Inferior parietal cortex (tissue), 1 donor: Measurements from ENCODE around the gene APBB2.
A peak's percentile ranks its signal among the peaks of the same experiment; 100 is the strongest.
"Not testable (repeated sequence)": the region's sequence is repeated elsewhere in the genome, so short reads cannot be mapped to it uniquely, and the experiment has no call there.

Experiments
- DNase-seq: peaks from one replicate; pipeline ENCODE4 v3.0.0-alpha.2; 2016; ENCODE audit errors: extremely low spot score

The APBB2 gene

GRCh38 chr4:41015016-41015675 is 199.2 kb downstream of the APBB2 start:
- DNase-seq: no peak

DNA sequence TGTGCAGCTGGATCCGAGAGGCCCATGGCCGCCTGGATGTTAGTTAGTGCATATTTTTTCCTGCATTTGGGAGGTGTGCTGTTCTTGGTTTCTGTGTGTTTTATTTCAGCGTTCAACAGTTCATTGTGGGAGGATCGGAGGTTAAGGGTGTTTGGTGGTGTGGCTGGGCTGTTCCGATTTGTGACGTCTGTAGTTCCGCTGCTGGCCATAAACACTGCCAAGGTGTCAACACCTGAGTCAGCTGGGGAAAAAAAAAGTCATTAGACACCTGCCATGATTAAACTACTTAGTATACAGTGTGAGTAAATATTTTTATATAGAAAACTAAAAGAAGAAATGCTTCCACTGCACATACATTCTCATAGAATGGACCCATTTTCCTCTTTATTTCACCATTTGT is 200.2 kb downstream of the APBB2 start:
- DNase-seq: no peak

- no peak for DNase-seq
Observed at GRCh38 chr4:41013746-41014145, 200.6 kb downstream of the APBB2 start.

DNA sequence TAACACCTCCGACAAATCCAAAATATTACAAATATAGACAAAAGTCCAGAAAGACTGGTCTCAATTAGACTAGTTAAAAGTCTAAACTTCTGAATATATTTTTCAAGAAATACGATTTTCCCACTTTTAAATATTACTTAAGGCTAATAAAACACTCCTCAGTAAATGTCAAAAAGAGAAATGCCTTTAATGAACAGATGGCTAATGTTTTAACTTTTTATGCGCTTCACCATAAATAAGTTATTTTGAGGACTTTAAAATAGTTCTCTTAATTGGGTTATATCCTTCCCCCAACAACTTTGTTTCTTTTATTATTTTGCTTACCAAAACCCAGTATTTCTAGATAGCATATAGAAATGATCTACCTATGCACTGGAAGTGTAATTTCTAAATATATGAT is 201.4 kb downstream of the APBB2 start:
- no peak for DNase-seq

GRCh38 chr4:41012293-41012692 is 202.0 kb downstream of the APBB2 start:
- no peak for DNase-seq

- no peak for DNase-seq
Observed at GRCh38 chr4:41009411-41009810, 204.9 kb downstream of the APBB2 start.

GRCh38 chr4:41006141-41006540 is 208.2 kb downstream of the APBB2 start:
- no peak for DNase-seq

GRCh38 chr4:41002309-41002708 is 212.0 kb downstream of the APBB2 start:
- DNase-seq: no peak

- DNase-seq: no peak
Observed at GRCh38 chr4:41000356-41000755, 214.0 kb downstream of the APBB2 start.

- no peak for DNase-seq
Observed at GRCh38 chr4:40998675-40999358, 215.5 kb downstream of the APBB2 start.

- DNase-seq: no peak
Observed at GRCh38 chr4:40995850-40996249, 218.5 kb downstream of the APBB2 start.

DNA sequence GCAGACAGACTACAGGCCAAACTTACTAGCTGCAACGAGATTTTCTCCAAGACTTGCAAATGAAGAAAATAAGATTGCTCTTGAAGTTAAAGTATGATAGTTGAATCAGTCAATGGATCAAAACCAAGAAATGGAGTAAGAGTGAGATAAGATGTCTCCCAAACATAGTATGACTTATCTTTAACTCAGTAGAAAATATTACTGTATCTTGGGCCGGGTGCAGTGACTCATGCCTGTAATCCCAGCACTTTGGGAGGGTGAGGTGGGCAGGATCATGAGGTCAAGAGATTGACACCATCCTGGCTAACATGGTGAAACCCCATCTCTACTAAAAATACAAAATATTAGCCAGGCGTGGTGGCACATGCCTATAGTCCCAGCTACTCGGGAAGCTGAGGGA is 220.0 kb downstream of the APBB2 start:
- DNase-seq: not testable (repeated sequence)

DNA sequence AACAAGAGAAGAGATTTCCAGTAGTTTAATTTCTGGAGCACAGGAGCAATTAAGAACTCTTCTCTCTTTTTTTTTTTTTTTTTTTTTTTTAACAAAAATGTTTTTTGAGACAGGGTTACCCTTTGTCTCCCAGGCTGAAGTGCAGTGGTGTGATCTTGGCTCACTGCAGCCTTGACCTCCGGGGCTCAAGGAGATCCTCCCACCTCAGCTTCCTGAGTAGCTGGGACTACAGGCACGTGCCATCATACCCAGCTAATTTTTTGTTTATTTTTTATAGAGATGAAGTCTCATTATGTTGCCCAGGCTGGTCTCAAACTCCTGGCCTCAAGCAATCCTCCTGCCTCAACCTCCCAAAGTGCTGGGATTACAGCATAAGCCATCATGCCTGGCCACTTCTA is 221.0 kb downstream of the APBB2 start:
- DNase-seq: not testable (repeated sequence)

GRCh38 chr4:40992472-40993295 is 221.7 kb downstream of the APBB2 start:
- no peak for DNase-seq

DNA sequence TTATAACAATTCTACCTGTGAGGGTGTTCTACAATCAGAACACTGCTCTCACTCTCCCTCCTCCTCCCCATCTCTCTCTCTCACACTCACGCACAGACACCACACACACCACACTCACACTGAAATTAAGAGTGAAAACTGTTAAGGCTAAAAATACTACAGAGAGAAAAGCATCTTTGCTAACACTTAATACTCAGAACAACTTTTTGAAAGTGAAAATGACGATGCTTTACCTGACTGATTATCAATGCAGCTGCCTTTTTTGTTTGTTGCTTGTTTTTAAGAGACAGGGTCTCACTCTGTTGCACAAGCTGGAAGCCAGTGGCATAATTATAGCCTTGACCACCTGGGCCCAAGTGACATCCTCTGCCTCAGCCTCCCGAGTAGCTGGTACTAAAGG is 222.4 kb downstream of the APBB2 start:
- DNase-seq: no peak

DNA sequence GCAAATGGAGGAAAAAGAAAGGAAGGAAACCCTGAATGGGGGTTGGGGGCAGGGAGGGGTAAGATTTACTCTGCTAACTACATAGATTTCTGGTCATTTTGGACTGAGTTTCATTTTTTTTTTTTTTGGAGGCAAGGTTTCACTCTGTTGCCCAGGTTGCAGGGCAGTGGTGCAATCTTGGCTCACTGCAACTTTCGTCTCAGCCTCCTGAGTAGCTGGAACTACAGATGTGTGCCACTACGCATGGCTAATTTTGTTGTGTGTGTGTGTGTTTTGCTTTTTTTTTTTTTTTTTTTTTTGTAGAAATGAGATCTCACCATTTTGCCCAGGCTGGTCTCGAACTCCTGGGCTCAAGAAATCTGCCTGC is 223.5 kb downstream of the APBB2 start:
- no peak for DNase-seq

GRCh38 chr4:40990236-40990898 is 224.0 kb downstream of the APBB2 start:
- no peak for DNase-seq

- DNase-seq: no peak
Observed at GRCh38 chr4:40987151-40987550, 227.2 kb downstream of the APBB2 start.

GRCh38 chr4:40986375-40986774 is 228.0 kb downstream of the APBB2 start:
- peak; percentile 68 for DNase-seq

DNA sequence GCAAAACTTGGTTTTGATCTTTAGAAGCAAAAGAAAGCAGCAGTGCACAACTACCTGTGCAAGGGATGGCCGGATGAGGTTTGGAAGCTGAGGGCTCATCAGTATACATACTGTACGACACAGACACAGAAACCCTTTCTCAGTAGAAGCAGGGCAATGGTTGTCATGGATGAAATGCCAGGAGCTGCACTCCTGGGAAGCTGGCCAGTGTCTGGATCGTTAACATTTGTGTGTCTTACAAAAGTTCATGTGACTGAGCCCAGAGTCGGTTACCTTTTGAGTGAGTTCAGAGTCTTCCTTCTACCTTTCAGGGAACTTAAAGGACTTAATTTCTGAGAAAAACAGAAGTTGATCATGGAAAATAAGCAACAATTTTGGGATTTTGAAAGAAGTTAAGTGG is 230.3 kb downstream of the APBB2 start:
- no peak for DNase-seq

GRCh38 chr4:40980318-40980883 is 233.9 kb downstream of the APBB2 start:
- peak; percentile 48 for DNase-seq

- DNase-seq: no peak
Observed at GRCh38 chr4:40978548-40978947, 235.8 kb downstream of the APBB2 start.
